ENCODE results near the gene CLDN10.

Gene CLDN10

DNA sequence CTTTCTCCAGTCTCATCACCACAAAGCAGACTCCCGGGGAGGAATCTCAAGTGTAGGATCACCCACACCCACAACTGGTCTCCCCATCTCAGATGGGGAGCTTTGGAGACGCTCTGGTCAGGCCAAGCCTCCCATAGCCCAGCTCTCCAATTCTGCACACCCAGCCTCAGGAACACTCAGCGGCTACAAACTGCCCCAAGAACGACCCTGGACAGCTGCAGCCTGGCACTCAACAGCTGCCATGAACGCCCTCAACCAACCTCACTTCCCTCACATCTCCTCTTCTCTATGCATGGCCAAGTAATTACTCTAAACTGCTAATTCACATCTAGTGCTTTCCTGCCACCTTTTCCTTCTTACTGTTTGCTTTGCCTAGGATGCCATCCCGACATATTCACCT is 49.4 kb downstream of the CLDN10 start:
- no peak for DNase-seq (ENCODE audit: low spot score)

DNA sequence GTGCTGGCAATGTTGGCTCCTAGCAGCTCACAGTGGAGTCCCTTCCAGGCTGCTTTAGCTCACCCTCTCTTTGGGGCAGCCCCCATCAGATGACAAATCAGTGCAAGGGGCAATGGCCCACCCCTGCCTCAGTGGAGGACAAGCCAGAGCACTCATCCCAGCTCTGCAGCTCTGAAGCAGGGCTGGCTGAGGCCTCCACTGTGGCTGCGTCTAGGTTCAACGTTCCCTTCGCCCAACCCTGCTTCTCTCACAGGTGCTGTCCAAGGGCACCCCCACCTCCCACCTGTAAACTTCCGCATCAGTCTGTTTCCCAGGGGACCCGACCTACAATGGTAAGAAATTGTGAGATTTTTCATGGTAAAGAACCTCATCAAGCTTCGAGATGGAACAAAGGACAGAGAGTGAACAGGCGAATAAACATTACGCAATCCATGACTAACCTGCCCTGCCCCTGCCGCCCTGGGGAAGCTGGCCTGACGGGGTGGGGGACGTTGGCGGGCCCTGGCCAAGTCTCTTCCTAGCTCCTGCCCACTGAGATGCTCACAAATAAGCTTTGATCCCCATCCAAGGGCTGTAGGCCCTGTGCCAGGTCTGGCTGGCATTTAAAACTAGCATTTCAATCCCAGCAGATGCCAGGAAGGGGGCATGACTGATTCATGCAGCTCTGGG is 51.5 kb downstream of the CLDN10 start:
- DNase-seq (ENCODE audit: low spot score) = peak; percentile 7

DNA sequence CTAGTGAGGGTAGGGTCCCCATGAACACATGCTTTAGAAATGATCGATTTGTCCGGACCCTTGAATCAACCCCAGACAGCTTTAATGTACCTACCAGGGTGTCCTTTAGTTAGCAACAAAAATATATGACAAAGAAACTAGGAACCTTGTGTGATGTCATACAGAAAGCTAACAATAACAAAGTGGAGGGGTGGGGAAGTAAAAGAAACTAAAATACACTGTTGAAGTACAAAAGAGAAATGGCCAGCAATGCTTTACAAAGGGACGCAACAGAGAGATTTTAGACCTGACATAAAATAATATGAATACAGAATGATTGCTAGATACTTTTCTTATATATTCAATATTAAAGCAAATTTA is 52.0 kb downstream of the CLDN10 start:
- DNase-seq (ENCODE audit: low spot score) = no peak

DNA sequence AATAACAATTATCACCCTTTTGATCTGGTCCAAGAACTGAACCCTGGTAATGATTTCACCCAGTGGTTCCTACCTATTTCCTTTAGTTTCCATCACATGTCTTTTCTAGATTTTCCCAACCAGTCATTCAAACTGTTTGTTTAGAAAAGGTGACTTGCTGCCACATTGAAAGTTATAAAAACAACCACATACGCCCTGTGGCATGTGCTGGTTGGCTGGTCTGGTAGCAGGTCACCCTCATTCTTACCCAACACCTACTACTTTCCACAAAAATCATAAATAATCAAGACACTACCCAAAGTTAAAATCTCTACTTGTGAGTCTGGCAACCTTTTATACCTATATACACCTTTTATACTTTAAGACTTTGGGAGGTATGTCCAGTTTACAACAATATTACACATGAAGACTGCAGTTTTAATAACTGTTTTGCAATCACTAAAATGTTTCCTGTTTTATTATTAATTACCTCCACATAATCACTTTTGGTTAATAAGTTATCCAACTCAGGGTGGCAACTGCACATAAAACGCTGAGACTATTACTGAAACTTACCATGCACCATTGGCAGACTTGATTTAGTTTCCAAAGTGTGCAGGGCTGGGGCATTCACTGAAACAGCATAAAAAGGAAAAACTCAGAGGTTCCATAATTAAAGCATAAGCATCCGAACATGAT is 53.1 kb downstream of the CLDN10 start:
- DNase-seq (ENCODE audit: low spot score) = no peak

DNA sequence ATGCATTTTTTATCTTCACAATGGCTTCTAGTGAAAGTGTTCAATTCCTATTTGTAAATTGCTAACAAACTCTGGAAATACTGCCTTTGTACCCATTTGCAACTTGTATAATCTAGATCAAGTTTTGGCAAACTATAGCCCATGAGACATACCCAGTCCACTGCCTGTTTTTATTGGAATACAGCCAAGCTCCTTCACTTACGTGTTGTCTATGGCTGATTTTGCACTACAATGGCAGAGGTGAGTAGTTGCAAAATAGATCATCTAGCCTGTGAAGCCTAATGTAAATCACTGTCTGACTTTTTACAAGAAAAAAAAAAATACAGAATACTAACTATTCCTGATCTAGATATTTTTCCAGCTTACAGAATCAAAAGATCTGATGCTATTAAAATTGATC is 54.8 kb downstream of the CLDN10 start:
- no peak for DNase-seq (ENCODE audit: low spot score)

DNA sequence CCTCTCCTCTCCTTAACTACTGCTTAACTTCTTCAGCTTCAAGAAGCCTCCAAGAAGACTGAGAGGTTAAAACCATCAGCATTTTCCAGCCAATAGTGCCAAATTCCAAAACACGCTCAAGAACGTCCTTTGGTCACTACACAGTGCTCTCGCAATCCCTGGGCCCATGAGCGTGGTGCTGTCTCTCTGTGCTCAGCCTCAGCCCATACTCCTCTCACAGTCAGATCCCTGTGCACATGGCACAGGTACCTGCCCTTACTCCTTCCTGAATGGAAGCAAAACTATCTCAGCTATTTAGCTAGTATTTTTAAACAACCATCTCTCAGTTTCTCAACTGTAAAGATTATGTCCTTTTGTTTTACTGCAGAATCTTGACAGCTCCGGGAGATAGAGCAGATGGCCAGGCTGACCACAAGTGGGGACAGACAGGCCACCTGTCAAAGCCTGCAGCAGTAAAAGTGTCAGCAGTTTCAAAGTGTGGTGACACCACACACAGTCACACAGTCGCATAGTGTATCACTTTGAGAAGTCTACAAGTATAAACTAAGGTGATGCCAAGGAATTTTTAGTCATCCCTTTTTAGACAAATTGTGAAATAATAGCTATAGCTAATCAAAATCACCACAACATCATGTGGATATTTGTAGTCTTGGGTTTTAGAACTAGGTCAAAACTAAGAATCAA is 56.3 kb downstream of the CLDN10 start:
- no peak for DNase-seq (ENCODE audit: low spot score)

DNA sequence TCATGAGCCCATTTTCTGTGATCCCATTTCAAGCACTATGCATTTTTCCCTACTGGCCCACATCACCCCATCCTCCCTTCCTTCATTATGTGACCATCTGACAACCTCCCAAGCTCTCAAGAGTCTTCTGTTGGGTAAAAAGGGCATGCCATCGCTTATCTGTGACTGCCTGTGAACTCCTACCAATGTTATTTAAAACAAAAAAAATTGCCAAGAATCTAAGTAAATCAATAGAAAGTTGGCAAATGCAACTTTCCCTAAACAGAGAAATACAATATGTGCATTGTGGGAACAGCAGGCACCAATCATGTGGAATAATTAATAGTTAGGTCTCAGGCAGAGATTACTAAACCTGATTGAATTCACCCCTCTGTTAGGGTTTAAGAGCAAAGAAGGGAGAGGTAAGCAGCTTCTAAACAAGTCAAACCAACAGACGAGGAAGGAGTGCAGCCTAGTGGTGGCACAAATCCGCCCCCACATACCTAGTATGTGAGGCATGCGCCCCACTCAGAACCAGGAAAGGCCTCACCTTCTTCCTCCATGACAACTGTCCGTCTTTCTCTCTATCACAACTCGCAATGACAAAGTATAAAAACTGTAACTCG is 62.2 kb downstream of the CLDN10 start:
- DNase-seq (ENCODE audit: low spot score) = no peak

DNA sequence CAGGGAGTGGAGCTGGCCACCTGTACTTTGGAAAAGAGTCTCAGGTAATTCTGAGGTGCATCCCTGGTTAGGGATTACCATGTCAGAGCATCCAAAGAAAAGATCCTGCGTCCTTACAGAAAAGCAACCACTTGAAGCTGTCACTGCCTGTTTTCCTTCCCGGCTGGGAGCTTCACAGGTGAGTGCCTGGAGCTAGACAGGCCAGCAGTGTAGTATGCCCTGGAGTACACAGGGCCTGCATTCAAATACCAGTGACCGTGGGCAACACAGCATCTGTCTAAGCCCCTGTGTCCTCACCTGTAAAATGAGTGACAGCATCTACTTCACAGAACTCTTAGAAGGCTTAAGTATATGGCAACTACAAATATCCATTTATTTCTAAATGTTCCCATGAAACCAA is 63.0 kb downstream of the CLDN10 start:
- no peak for DNase-seq (ENCODE audit: low spot score)

DNA sequence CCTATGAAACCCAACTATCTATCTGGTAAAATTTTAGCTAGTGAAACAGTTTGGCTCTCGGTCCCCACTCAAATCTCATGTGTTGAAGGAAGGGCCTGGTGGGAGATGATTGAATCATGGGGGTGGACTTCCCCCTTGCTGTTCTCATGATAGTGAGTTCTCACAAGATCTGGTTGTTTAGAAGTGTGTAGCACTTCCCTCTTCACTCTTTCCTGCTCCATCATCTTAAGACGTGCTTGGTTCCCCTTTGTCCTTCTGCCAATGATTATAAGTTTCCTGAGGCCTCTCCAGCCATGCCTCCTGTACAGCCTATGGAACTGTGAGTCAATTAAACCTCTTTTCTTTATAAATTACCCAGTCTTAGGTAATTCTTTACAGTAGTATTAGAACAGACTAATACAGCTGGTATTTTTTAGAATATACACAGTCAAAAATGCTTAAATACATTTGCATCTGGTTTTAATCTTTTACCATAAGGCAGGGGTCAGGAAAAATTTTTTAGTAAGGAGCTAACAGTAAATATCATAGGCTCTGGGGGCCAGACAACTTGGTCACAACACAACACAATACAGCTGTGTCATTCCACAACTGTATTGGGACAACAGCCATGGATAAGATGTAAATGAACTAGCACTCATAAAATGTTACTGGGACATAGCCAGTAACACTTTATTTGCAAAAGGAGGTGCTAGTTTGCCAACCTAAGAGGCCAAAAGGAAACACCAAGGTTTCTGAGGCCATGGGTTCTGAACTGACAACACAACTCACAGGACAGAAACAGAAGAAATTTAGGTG is 67.7 kb downstream of the CLDN10 start:
- DNase-seq (ENCODE audit: low spot score) = no peak

DNA sequence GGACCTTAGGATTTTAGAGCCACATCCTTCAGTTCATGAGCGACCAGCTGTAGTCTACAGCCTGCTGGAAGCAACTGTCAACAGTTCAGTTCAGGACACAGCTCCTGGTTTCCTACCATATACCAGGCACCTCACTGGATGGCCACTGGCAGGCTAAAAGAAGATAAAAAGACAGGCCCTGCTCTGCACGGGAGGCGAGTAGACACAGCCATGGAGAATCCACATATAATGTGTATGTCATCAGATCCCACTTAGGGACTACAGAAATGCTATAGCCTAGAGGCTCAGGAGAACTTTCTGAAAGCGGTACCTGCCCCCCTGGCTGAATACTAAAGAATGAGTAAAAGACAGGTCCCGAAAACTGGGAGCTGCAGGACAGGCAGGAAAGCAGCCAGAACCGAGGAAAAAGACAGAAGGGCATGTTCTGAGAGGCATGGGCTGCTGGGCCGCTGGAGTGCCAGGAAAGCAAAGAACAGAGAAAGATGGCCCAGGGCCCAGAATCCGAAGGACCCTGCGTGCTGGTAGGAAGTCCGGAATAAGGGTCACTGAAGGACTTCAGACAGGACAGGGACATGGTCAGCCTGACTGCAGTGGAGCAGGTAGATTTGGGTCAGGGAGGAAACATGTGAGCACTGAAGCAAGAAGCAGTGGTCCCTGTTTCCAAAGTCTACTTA is 68.4 kb downstream of the CLDN10 start:
- DNase-seq (ENCODE audit: low spot score) = no peak

DNA sequence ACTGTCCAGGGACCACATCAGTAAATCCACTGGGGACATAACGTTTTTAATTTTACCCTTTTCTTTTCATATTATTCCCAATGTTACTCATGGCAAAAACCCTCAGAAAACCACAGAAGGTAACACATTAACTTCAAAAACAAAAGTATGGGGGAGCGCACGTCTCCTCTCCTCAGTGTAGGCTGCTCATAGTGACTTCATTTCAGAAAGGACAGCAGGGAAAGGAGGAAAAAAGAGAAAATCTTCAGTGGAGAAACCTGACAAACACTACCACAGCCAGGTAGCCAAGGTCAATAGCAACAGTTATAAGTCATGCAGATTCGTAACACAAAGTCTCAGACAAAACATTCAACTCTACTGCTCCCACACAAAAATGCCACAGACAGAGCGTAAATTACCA is 70.6 kb downstream of the CLDN10 start:
- no peak for DNase-seq (ENCODE audit: low spot score)

DNA sequence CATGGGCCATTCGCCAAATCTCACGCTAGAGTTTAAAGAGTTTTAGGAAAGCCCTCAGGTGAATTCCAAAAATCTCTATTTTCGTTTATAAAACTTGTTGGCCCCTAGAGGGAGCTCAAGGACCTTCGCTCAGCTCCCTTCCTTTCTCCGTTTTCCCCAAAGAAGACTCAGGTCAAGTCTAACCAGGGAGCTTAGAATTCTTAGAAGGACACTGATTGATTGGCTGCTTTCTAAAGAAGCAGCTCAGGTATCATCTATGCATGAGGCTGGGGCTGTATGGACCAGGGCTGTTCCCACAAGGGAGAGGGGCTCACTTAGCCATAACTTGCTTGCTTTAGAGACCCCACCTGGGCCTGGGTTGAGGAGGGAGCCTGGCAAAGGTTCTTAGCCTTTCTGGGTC is 71.5 kb downstream of the CLDN10 start:
- no peak for DNase-seq (ENCODE audit: low spot score)

DNA sequence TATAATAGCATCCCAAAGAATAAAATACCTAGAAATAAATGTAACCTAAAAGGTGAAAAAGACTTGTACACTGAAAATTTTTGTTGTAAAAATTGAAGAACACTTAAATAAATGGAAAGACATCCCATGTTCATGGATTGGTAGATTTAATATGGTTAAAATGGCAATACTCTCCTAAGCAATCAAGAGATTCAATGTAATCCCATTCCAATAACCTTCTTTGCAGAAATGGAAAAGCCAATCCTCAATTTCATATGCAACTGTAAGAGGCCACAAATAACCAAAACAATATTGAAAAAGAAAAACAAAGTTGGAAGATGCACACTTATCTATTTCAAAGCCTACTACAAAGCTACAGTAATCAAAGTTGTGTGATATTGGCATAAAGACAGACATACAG is 74.2 kb downstream of the CLDN10 start:
- DNase-seq (ENCODE audit: low spot score) = no peak

DNA sequence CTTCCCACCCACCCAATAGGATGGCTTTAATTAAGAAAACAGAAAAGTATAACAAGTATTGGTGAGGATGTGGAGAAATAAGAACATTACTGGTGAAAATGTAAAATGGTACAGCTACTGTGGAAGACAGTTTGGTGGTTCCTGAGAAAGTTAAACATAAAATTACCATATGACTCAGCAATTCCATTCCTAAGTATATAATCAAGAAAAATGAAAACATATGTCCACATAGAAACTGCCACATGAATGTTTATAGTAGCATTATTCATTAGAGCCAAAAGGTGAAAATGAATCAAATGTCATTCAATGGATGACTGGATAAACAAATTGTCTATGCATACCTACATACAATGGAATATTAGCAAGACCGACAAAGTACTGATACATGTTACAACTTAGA is 75.1 kb downstream of the CLDN10 start:
- no peak for DNase-seq (ENCODE audit: low spot score)

DNA sequence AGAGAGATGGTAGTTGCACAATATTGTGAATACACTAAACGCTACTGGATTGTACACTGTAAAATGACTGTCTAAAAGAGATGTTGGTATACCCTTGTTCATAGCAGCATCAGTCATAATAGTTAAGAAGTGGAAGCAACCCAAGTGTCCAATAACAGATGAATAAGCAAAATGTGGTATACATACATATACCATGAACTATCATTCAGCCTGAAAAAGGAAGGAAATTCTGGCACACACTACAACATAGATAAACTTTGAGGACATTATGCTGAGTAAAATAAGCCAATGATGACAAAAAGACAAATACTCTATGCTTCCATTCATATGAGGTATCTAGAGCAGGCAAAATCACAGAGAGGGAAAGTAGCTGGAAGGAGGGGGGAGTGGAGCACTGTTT is 76.0 kb downstream of the CLDN10 start:
- DNase-seq (ENCODE audit: low spot score) = no peak

DNA sequence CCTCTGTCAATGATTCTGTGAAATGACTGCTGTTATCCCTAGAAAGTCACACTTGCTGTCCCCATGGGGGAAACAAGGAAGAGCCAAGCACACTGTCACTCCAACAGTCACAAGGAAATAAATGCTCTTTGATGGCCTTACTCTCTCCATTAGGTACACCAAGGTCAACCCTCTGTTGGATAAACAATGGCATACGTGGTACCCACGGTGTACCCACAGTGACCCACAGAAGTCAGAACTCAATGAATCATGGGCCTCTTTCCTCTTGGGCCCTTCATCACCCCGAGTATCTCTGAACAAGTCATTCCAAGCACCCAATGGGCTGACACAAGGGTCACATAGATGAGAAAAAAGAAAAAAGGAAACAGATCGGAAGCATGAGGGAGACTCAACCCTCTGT is 76.6 kb downstream of the CLDN10 start:
- no peak for DNase-seq (ENCODE audit: low spot score)
